GM21619 (cell line): Measurements from ENCODE around the gene KLHL2.
"Not testable (repeated sequence)": the region's sequence is repeated elsewhere in the genome, so short reads cannot be mapped to it uniquely, and the experiment has no call there.

Experiments
- ATAC-seq: cut with Tn5 transposase; IDR thresholded peaks from one replicate; pipeline ENCODE4 v1.9.1; 2021; ENCODE audit not compliant: unreplicated experiment

Gene KLHL2, protein sequence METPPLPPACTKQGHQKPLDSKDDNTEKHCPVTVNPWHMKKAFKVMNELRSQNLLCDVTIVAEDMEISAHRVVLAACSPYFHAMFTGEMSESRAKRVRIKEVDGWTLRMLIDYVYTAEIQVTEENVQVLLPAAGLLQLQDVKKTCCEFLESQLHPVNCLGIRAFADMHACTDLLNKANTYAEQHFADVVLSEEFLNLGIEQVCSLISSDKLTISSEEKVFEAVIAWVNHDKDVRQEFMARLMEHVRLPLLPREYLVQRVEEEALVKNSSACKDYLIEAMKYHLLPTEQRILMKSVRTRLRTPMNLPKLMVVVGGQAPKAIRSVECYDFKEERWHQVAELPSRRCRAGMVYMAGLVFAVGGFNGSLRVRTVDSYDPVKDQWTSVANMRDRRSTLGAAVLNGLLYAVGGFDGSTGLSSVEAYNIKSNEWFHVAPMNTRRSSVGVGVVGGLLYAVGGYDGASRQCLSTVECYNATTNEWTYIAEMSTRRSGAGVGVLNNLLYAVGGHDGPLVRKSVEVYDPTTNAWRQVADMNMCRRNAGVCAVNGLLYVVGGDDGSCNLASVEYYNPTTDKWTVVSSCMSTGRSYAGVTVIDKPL

DNA sequence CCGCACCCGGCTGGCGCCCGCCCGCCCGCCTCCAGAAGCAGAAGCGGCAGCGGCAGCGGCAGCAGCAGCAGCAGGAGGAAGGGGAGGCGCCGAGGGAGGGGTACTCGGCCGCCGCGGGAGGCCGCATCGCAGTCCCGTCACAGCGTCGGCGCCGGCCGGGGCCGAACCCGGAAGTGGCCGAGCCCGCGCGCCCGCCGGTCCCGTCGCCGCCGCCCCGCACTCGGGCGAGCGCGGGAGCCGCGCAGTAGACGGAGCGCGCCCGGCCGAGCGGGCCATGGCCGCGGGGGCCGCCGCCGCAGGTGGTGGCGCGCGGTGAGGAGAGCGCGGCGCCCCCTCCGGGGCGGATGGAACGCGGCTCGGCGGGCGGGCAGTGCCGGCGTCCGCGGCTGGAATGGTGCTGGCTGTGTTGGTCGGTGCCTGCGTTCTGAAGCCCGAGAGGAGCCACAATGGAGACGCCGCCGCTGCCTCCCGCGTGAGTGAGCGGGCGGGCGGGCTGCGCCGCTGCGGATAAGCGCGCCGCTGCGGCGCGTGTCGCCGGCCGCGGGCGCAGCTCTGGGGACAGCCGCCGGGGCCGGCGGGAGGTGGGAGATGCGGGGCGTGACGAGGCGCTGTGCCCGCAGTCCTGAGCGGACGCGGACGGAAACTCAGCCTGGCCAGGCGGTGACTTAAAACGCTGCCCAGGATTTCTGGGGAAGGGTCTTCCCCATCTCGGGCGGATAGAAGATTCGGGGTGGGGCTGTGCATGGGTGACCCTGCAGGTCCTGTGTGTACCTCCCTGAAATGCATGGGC is at the start of gene KLHL2:
TSS of gene KLHL2 (plus strand) at position 131 of the 790 bp plus-strand sequence. CDS start at position 447, 316 bp downstream.
- peak; percentile 82 for ATAC-seq

DNA sequence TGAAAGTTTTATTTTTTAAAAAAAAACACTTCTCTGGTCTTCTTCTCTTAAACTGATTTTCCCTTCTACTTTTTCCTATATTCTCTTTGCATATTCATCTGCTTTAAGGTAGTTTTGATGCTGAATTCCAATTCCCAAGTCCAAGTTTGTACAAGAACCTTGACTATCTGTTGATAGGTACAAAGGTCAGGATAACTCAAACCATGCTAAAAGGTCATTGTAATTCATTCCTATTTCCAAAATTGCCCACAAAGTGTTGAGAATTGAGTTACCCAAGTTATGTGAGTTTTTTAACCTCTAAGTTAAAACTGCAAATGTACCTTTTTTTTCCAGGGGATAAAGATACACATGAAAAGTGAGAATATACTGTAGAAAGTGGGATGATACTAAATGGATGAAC is 48.6 kb upstream of the KLHL2 start:
- ATAC-seq: no peak

DNA sequence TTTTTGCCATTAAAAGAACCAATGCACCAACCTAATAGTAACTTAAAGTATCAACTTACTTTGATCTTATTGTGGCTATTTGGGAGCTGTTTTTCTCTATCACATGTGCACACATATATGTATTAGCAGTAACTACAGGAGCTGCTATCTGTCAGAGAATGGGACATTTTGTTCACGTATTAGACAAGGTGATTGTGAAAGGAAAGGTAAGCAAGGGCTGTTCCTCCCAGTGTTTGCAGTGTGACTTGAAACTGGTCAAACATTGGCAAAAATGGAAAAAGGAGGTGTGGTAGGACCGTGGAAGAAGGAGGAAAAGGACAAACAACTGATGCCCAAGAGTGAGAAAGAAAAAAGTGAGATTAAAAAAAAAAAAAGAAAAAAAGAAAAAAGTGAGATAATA is 43.1 kb upstream of the KLHL2 start:
- no peak for ATAC-seq

DNA sequence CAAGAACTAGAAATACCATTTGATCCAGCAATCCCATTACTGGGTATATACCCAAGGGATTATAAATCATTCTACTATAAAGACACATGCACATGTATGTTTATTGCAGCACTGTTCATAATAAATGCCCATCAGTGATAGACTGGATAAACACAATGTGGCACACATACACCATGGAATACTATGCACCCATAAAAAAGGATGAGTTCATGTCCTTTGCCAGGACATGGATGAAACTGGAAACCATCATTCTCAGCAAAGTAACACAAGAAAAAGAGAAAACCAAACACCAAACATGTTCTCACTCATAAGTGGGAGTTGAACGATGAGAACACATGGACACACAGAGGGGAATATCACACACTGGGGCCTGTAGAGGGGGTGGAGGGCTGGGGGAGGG is 40.5 kb upstream of the KLHL2 start:
- ATAC-seq: not testable (repeated sequence)

DNA sequence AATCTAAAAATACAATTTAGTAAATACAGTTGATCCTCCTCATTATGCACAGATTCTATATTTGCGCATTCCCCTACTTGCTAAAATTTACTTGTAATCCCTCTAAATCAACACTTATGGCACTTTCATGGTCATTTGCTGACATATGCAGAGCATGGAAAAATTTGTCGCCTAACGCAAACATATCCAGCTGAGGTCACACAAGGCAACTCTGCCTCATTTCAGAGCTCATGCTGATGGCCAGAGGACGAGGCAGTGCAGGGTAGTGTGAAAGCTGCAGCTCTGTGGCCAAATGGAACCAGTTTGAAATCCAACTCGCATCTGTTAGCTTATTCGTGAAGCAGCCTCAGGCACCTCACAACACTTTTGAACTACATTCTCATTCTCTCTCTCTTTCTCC is 39.7 kb upstream of the KLHL2 start:
- ATAC-seq: no peak

DNA sequence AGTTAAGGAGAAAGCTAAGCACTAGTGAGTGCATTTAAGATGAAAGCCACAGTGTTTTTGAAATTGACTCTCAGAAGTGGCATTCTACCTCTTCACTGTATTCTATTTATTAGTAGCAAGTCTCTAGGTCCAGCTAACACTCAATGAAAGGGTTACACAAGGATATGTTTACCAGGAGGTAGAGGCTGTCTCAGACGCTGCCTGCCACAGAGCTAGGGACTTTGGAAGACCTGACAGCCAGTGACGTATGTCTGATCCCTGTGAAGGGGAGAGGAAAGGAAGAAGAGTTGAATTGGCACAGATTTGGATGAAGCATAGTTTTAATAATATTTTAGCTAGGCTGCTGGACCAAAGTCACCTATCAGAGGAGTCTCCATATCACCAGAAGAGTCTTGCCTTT is 36.5 kb upstream of the KLHL2 start:
- no peak for ATAC-seq

DNA sequence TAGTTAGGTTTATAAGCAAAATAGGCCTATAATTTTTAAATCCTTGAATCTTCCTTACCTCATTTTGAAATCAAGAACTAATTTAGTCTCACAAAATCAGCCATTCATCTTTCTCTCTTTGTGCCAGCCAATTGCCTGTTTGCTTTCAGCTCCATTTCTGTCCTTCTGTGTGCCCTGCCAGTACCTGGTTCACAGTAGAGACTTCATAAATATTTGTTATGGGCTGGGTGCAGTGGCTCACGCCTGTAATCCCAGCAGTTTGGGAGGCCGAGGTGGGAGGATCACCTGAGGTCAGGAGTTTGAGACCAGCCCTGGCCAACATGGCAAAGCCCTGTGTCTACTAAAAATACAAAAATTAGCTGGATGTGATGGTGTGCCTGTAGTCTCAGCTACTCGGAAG is 31.9 kb upstream of the KLHL2 start:
- ATAC-seq: not testable (repeated sequence)

DNA sequence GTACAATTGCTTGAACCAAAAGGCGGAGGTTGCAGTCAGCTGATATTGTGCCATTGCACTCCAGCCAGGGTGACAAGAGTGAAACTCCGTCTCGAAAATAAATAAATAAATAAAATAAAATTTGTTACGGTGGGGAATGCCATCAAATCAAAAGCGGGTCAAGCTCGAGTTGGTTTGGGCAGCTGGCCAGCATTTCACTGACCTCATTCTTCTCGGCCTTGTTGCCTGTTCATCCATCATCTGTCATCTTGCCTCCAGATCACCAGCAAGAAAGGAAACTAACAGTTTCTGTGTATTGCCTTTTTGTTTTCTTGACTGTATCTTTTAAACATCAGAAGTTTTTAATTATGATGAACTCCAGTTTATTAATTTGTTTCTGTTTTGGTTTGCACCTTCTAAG is 31.5 kb upstream of the KLHL2 start:
- ATAC-seq: no peak

DNA sequence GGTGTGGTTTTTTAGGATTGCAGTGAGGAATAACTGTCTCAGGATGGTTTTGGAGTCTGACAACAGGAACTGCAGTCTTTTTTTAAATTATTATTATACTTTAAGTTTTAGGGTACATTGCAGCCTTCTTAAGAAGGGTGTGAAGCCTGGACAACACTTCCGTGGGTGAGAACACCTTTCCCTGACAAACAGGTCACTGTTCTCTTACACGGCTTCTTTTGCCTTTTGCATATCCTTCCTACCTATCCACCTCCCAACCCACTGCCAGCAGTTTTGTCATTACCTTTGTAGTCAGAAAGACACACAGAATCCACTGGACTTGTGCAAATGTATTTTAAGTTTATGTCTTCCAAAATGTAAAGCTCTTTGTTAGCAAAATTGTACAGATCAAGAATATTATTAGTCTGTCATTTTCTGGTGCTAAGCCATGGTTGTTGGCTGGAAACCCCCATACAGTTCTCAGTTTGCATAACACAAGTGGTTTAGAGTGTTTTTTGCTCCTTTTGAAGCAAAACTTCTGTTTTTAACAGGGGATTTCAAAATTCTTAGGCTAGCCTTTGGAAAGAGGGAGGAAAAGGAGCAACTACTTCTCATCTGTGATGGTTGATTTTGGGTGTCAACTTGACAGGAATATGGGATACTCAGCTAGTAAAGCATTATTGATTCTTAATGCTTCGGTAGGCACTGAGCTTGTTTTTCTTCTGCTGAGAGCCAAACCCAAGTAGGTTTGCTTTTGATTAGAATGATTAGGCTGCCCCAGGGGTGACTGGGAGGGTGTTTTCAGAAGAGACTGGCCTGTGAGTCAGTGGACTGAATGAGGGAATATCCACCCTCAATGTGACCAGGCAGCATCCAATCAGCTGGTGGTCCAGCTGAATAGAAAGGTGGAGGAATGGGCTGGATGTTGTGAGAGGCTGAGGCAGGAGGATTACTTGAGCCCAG is 29.4 kb upstream of the KLHL2 start:
- no peak for ATAC-seq

DNA sequence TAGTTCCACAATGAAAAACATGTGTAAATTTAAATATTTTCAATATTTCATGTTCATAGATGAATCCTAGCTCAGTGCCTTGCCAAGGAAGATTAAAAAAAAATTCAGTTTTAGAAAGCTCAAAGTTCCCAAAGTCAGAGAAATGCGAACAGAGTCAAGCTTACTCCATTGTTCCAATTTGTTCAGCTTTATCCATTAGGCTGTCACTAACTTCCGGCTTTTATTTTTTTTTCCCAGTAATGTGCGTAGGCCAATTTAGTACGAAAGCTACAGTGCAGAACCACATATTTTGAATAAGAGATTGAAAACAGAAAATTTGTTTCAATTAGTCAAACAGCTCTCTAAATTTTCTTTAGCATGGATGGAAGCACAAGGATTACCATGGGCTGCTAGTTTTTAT is 23.1 kb upstream of the KLHL2 start:
- ATAC-seq: no peak

DNA sequence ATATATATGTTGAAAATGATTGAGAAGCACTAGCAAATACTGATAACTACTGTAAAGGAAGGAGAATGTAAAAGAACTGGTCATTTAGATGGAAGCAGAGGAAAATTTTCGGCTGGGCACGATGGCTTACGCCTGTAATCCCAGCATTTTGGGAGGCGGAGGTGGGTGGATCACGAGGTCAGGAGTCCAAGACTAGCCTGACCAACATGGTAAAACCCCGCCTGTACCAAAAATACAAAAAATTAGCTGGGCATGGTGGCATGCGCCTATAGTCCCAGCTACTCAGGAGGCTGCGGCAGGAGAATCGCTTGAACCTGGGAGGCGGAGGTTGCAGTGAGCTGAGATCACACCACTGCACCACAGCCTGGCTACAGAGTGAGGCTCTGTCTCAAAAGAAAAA is 22.4 kb upstream of the KLHL2 start:
- ATAC-seq: not testable (repeated sequence)

DNA sequence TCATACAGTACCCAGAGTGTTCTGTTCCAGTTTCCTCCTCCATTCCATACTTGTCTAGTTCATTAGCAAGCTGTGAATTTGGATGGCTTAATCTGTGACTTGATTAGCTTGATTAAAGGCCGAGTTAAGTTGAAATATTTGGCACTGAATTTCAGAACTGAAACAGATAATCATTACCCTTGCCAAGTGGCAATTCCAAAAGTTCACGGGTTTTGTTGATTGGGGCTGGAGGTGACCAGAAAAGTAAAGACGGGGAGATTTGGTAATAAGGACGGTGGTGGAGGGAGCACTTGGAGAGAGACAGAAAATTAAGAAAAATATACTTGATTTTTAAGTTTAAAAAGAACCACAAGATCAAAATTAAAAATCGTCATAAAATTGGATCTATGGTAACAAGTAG is 21.9 kb upstream of the KLHL2 start:
- ATAC-seq: no peak

DNA sequence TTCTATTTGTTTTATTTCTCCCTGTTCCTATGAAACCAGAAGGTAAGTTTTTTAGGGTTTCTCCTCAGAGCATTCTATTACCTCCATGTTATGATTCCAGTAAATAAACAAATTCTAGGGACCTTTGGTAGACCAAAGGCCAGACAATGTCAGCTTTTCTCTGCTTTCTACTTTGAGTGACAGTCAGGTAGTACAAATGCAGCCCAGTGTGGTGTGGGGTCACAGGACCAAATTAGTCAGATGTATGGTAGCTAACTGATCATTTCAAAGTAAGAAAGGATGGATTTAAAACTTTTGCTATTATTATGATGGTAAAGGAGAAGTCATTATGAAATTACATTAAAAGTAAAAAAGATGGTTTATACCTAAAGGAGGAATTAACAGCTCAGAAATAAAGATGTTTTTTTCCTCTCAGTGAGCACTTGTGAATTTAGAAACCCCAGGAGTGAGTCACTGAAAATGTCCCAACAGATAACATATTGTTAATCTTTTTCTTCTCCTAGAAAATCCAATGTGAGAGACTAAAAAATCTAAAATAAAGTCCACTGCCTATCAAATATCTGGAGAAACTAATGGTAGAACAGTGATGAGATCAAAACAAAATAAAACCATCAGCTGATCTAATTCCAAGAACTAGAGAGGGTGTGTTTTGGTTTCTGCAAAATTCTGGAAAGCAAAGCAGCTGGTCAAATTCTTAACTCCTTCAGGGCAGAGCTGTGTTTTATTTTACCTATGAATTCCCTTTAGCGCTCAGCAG is 16.6 kb upstream of the KLHL2 start:
- ATAC-seq: no peak

DNA sequence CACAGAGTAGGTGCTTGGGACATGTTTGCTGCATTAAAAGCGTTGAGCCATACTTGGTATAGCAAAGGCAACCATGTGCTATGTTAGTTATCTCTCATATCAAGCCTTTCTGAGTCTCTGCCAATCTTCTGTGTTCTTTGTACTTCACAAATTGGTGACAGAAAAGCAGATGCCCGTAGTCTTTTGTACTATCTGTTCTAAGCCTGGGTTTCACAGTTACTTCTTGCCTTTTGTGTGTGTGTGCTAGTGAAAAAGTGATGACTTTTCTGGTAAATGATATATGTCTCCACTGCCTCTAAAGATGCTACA is 16.1 kb upstream of the KLHL2 start:
- ATAC-seq: no peak

DNA sequence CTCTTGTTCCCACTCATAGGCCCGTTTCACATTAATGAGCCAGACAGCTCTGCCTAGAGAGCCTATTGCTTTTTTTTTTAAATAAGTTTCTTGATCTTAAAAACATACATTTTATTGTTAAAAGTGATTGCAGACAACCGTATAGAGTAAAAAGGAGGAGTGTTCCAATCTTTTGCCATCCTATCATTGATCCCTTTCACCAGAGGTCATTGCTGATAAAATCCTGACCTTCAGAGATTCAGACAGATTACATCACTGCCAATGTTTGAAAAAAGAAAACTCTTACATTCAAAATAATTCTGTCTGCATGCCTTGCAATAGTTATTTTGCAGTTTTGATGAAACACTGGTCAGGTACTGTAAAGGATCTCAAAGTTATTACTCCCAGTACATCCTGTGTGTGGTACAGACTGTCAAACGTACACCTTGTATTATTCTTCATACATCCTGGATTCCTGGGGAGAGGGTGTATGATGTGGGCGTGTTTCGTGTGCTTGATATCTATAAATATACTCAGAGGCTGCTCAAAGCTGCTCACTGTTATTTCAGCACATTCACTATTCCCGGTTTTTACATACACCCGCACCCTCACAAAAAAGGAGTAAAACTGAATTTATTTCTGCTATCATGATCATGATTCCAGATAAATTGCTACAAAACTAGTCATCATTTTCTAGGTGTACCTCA is 15.4 kb upstream of the KLHL2 start:
- ATAC-seq: no peak

DNA sequence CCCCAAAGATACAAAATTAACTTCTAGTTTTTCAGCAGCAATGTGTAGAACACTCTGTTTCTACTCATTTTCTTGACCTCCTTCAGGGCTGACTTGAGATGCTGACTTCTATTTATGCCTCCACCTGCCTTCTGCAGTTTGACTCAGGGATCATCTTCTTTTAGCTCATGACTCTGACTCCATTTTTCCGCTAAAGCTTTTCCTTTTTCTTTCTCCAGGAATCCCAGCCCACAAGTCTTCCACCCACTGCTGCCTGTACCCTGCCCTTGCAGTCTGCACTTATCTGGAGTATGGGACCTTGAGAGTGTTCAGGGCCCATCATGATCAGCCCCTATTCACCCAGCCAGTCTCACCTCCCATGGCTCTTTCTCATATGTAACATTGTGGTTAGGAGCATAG is 14.9 kb upstream of the KLHL2 start:
- ATAC-seq: no peak

DNA sequence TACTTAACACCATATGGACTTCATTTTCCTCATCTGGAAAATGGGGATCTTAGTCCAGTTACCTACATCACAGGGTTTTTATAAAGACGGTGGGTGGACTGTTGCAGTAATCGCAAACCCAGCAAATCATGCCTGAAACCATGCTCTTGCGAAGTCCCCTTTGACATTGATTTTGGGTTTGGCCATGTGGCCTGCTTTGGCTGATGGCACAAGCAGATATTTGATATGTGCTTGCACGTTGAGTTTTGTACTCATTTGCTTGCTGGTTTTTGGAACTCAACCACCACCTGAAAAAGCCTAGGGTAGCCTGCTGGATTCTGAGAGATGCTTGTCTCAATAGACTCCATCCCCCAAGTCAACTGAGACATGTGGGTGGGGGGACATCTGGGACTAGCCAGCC is 14.4 kb upstream of the KLHL2 start:
- ATAC-seq: no peak

DNA sequence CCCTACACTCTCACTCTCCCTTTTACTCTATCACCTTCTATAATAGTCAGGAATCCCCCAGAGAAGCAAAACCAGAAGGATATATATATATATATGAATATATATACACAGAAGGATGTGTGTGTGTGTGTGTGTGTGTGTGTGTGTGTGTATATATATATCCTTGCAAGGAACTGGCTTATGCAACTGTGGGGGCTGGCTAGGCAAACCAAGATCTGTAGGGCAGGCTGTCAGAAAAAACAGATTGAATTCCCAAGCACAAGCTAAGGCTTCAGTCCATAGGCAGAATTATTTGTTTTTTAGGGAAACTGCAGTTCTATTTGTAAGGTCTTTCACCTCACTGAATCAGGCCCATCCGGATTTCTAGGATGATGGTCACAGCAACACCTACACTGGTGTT is 13.0 kb upstream of the KLHL2 start:
- ATAC-seq: no peak

DNA sequence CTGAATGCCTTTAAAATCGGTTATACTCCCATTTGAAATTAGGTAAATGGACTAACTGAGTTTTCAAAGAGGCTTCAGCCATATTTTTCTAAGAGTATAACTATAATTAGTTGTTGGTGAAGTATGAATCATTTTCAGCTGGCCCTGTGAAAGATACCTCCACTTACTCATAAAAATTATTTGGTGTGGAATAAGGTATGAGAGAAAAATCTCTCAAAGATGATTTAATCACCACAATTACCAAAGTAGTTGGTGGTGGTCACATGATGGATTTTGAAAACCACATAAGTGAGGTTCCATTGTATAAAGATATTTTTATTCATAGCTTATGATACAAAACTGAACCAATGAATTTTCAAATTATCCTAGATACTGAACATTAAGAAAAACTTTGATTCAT is 9.0 kb upstream of the KLHL2 start:
- ATAC-seq: no peak

DNA sequence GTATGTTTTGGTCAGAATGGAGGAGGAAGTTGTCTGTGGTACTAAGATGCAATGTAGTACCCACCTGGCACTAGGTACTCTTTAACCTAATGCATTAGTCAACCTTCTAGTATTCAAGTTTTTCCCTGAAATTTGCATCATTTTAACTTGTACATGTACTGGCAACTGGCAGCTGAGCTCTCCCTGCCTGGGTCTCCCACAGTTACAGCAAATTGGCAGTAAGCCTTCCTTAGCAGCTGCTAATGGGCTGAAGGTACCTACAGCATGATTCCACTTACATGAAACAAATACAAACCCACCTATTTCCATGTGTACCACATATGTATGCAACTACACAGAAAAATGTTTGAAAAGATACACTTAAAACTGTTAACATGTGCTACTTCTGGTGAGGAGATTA is 8.1 kb upstream of the KLHL2 start:
- ATAC-seq: no peak
